Esophagus mucosa (tissue), 1 donor: ENCODE results near the gene CLDN4. TPM values are rescaled to one million over a fixed set of nuclear protein-coding genes. Genes with fewer than 3 reads are reported as not detected.
"Not testable (repeated sequence)": the region's sequence is repeated elsewhere in the genome, so short reads cannot be mapped to it uniquely, and the experiment has no call there.

ENCODE experiments used
- ATAC-seq: fragments of 200-7000 bp; cut with Tn5 transposase; one replicate; pipeline ENCODE4 v1.9.1; 2020
- total RNA-seq: library from RNA; stranded (reverse); gene quantifications from one replicate; pipeline ENCODE4 v1.2.4, GENCODE V29; 2023
- donor health status: DM: yes; HTN: yes; CAD: no.

The CLDN4 gene
- 149 TPM for total RNA-seq

DNA sequence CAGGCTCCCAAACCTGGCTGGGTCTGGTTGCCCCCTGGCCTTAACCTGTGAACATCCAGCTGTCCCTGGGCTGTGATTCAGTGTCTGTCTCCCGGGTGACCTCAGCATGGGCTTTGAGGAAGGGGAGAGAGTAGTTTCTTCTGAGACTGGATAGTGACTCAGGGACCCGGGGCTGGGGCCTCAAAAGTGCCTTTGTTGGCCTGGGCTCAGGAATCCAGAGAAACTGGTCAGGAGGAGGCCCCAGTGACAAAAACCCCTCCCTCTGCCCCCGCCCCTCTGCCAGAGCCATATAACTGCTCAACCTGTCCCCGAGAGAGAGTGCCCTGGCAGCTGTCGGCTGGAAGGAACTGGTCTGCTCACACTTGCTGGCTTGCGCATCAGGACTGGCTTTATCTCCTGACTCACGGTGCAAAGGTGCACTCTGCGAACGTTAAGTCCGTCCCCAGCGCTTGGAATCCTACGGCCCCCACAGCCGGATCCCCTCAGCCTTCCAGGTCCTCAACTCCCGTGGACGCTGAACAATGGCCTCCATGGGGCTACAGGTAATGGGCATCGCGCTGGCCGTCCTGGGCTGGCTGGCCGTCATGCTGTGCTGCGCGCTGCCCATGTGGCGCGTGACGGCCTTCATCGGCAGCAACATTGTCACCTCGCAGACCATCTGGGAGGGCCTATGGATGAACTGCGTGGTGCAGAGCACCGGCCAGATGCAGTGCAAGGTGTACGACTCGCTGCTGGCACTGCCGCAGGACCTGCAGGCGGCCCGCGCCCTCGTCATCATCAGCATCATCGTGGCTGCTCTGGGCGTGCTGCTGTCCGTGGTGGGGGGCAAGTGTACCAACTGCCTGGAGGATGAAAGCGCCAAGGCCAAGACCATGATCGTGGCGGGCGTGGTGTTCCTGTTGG is at the start of gene CLDN4:
Gene CLDN4 (plus strand): TSS at position 316 of the 903 bp plus-strand sequence. CDS start 206 bp downstream, at position 522.
- peak; percentile 80 for ATAC-seq

DNA sequence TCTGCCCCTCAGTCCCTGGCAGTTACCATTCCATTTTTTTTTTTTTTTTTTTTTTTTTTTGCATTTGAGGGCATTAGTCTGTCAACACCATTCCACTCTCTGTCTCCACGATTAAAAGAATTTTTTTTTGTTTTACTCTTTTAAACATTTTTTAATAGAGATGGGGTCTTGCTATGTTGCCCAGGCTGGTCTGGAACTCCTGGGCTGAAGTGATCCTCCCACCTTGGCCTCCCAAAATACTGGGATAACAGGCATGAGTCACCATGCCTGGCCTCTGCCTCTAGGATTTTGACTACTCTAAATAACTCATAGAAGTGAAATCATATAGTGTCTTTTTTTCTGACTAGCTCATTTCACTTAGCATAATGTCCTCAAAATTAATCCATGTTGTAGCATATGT is 44.2 kb upstream of the CLDN4 start:
- no peak for ATAC-seq

- ATAC-seq, result not testable (repeated sequence)
These were observed 43.1 kb upstream of the CLDN4 start for GRCh38 chr7:73787786-73788048.

GRCh38 chr7:73789051-73789450 is 41.7 kb upstream of the CLDN4 start:
- no peak for ATAC-seq

- ATAC-seq, result not testable (repeated sequence)
These were observed 39.6 kb upstream of the CLDN4 start for GRCh38 chr7:73791170-73791690.

DNA sequence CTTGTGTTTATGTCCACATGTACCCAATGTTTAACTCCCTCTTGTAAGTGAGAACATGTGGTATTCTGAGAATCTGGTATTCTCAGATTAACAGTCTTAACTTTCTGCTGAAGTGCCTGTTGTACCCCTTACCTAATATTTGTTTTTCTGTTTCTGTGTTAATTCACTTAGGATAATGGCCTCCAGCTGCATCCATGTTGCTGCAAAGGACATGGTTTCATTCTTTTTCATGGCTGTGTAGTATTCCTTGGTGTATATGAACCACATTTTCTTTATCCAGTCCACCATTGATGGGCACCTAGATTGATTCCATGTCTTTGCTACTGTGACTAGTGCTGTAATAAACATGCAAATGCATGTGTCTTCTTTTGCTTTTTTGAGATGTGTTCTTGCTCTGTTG is 35.6 kb upstream of the CLDN4 start:
- ATAC-seq, result not testable (repeated sequence)

GRCh38 chr7:73796656-73797055 is 34.1 kb upstream of the CLDN4 start:
- ATAC-seq, result not testable (repeated sequence)

DNA sequence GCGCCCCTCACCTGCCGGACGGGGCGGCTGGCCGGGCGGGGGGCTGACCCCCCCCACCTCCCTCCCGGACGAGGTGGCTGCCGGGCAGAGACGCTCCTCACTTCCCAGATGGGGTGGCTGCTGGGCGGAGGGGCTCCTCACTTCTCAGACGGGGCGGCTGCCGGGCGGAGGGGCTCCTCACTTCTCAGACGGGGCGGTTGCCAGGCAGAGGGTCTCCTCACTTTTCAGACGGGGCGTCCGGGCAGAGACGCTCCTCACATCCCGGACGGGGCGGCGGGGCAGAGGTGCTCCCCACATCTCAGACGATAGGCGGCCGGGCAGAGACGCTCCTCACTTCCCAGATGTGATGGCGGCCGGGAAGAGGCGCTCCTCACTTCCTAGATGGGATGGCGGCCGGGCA is 33.6 kb upstream of the CLDN4 start:
- ATAC-seq, result not testable (repeated sequence)

DNA sequence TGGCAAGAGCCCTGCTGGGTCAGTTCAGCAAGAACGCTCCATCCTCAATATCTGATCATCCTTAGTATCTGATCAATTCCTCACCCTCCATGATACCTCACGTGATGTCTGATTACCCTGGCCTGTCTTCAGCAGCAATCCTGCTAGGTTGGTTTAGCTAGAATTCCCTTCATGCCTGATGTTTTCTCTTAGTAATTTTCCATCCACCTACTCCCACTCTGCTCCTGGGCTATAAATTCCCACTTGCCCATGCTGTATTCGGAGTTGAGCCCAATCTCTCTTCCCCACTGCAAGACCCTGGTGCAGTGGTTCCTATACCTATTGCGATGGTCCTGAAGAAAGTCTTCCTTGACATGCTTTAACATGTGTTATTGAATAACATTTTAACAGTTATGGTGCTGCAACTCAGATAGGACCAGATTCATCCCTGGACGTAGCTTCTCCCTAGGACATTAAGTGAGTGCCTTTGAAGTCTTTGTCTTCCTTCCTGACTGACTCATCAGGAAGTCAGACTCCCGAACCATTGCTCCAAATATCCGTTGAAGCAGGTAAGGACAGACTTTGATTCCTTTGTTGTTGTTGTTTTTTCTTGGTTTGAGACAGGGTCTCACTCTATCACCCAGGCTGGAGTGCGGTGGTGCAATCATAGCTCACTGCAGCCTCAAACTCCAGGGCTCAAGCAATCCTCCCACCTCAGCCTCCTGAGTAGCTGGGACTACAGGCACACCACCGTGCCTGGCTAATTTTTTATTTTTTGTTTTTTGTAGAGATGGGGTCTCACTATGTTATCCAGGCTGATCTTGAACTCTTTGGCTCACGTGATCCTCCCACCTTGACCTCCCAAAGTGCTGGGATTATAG is 31.3 kb upstream of the CLDN4 start:
- no peak for ATAC-seq

DNA sequence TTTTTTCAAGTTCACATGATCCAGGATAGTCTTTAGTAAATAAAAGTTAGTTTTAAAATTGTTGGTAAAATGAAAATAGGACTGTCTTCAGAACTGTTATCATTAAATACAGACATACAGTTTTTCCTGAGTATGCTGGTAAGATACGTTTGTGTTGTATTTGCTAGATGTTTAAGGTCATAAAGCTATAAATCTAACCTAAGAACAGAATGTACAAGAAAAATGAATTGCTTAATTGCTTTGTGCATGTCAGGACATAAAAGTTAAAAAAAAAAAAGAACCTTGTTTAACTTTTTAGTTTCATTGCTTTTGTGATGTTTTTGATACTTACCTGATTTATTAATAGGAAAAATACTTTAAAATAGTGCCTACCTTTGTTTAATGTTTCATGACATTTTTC is 29.2 kb upstream of the CLDN4 start:
- ATAC-seq, result no peak

DNA sequence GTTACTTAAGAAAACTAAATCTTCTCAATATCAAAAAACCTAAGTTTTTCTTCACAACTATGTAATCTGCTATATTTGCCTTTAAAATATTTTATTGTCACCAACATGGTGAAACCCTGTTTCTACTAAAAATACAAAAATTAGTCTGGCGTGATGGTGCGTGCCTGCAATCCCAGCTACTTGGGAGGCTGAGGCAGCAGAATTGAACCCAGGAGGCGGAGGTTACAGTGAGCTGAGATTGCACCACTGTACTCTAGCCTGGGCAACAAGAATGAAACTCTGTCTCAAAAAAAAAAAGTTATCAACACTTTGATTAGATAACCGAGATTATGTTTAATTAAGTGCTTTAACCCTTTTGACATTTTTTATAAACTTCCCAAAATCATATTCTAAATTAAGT is 28.3 kb upstream of the CLDN4 start:
- ATAC-seq, result no peak

GRCh38 chr7:73809467-73809951 is 21.3 kb upstream of the CLDN4 start:
- ATAC-seq, result peak; percentile 94

- ATAC-seq, result no peak
These were observed 19.8 kb upstream of the CLDN4 start for GRCh38 chr7:73810998-73811360.

DNA sequence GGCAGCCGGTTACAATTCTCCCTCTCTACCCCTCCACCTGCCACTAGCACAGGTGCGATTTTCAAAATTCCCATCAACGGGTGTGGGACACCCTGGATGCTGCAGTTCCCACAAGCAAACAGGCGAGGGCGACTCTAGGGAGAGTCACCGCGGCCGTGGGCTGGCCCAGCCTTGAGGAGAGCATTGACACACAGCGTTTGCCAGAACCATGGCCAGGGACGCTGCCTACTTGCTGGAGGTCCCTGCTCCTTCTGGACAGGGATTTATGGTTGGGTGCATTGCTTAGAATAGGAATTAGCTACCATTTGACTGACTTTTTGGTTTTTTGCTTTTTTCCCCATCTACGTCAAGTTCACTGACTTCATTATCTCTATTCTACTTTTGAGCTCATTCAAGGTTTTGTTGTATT is 19.0 kb upstream of the CLDN4 start:
- ATAC-seq, result peak; percentile 83

GRCh38 chr7:73812996-73813395 is 17.8 kb upstream of the CLDN4 start:
- ATAC-seq, result no peak

GRCh38 chr7:73815436-73815835 is 15.4 kb upstream of the CLDN4 start:
- ATAC-seq, result no peak

DNA sequence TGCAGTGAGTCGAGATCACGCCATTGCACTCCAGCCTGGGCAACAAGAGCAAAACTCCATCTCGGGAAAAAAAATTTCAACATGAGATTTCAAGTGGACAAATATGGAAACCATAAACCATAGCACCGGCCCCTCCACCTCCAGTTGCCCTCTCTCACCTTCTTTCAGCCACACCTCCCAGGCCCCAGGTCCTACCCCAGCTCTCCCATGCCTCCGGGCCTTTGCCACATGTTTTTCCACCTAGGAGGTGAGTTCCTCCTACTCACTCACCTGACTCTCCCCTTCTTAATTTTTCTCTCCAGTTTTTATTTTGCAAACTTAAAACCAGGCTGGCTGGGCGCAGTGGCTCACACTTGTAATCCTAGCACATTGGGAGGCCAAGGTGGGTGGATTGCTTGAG is 13.7 kb upstream of the CLDN4 start:
- no peak for ATAC-seq

- ATAC-seq, result no peak
These were observed 10.8 kb upstream of the CLDN4 start for GRCh38 chr7:73820013-73820412.

DNA sequence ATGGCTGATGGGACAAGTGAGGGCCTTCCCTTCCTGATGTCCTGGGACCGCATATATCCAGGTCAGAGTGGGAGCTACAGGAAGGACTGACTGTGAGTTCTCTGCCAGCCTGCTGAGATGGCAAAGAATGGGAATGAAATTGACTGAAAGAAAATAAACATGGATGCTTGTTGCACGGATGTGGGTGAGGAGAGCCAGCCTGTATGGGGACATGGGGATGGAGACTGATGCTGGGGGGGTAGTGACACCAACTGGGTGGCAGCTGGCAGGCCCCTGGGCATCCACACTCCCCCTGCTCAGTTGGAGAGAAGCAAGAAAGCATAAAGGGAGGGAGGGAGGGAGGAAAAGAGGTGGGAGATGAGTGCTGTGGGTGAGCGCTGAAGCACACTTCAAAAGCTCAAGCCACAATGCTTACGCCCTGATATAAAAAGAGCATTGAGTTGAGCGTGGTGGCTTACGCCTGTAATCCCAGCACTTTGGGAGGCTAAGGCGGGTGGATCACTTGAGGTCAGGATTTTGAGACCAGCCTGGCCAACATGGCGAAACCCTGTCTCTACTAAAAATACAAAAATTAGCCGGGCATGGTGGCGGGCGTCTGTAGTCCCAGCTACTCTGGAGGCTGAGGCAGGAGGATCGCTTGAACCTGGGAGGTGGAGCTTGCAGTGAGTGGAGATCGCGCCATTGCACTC is 9.1 kb upstream of the CLDN4 start:
- not testable (repeated sequence) for ATAC-seq

DNA sequence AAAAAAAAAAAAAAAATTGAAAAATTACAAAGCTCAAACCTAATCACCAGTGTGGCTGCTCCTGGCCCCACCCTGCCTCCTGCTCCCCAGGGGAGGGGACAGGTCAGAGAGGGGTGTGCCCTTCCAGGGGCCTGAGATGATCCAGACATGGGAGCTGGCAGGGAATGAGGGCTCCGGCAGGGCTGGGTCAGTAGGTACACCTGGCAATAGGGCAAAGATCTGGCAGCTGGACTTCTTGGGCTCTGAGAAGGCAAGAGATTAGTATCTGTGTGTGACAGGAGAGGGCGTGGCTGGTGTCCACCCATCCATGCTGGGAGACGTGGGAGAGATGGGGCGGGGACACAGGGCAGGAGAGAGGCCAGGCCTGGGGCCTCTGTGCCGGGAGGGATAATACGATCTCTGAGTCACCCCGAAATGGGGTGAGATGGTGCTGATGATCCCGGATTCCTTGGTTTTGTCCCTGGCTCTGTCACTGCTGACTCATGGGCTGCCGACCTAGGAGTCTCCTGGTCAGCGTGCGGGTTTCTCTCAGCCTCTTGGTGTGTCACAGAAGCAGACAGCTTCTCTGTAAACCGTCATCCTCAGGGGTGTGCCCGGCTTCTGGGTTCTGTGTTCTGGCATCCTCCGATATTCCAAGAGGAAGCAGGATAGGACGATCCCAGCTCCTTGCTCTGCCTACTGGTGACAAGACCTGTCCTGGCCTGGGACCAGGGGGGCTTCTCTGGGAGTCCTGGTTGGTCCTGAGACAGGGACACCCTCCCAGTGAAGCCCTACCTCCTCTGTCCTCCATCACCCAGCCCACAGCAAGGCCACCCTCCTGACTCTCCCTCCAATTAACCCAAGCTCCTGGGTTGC is 8.2 kb upstream of the CLDN4 start:
- peak; percentile 95 for ATAC-seq

GRCh38 chr7:73823257-73823656 is 7.5 kb upstream of the CLDN4 start:
- ATAC-seq, result no peak
